Keratinocyte (primary cell): ENCODE results near the gene TBX18. TPM values are rescaled to one million over a fixed set of nuclear protein-coding genes. Genes with fewer than 3 reads are reported as not detected.

ENCODE experiments used
- DNase-seq: peaks from one replicate; pipeline ENCODE4 v3.0.0-alpha.2; 2011; ENCODE audit warnings: low read depth, missing footprints, low spot score
- FAIRE-seq: peaks from 2 replicates; lab custom pipeline; 2011; peaks lifted over from hg19 to GRCh38; lab: Jason Lieb, UNC
- H2AFZ ChIP-seq: 2 replicates; pipeline ENCODE4 v1.6.0; 2012; ENCODE audit warnings: low read length, control low read depth, inconsistent platforms; ENCODE audit not compliant: control insufficient read depth
- H3K27ac ChIP-seq: 2 replicates; pipeline ENCODE4 v1.5.1; 2011; ENCODE audit warnings: low read length; ENCODE audit not compliant: control insufficient read depth, insufficient read depth
- H3K27me3 ChIP-seq: 3 replicates; pipeline ENCODE4 v1.6.0; 2011; ENCODE audit warnings: low read length; ENCODE audit not compliant: control insufficient read depth, insufficient read depth; ENCODE audit errors: extremely low read depth
- H3K36me3 ChIP-seq, 2 experiments: 2 replicates in 1 of 2; 3 replicates in 1 of 2; pipeline ENCODE4 v1.5.1; 2011; ENCODE audit warnings: low read length in 2 of 2, mild to moderate bottlenecking in 1 of 2; ENCODE audit not compliant: control insufficient read depth in 2 of 2, insufficient read depth in 2 of 2; ENCODE audit errors: extremely low read depth in 1 of 2
- H3K4me1 ChIP-seq: 3 replicates; pipeline ENCODE4 v1.5.1; 2011; ENCODE audit warnings: low read length; ENCODE audit not compliant: control insufficient read depth, insufficient read depth; ENCODE audit errors: extremely low read depth
- H3K4me2 ChIP-seq: 3 replicates; pipeline ENCODE4 v1.6.0; 2011; ENCODE audit warnings: low read depth, low read length; ENCODE audit not compliant: control insufficient read depth, insufficient read depth; ENCODE audit errors: extremely low read depth
- H3K4me3 ChIP-seq, 3 experiments: fragments of 200-600 bp in 1 of 3; sonication (generic) in 1 of 3; 2 replicates in 2 of 3; 3 replicates in 1 of 3; pipeline ENCODE4 v1.5.1; 2011 to 2016; ENCODE audit warnings: low read length in 3 of 3, mild to moderate bottlenecking in 3 of 3, control low read depth in 2 of 3, inconsistent platforms in 1 of 3, low read depth in 1 of 3, mixed read lengths in 1 of 3, mixed run types in 1 of 3, moderate library complexity in 1 of 3; ENCODE audit not compliant: control insufficient read depth in 2 of 3, insufficient read depth in 2 of 3; ENCODE audit errors: extremely low read depth in 1 of 3
- H3K79me2 ChIP-seq: 2 replicates; pipeline ENCODE4 v1.6.0; 2012; ENCODE audit warnings: low read length; ENCODE audit not compliant: control insufficient read depth, insufficient read depth
- H3K9ac ChIP-seq: 3 replicates; pipeline ENCODE4 v1.6.0; 2011; ENCODE audit warnings: low read length; ENCODE audit not compliant: control insufficient read depth, insufficient read depth; ENCODE audit errors: extremely low read depth
- H3K9me1 ChIP-seq: 3 replicates; pipeline ENCODE4 v1.6.0; 2011; ENCODE audit warnings: low read length; ENCODE audit not compliant: control insufficient read depth, insufficient read depth; ENCODE audit errors: extremely low read depth
- H3K9me3 ChIP-seq: 2 replicates; pipeline ENCODE4 v1.5.1; 2012; ENCODE audit warnings: low read depth, low read length; ENCODE audit not compliant: control insufficient read depth
- H4K20me1 ChIP-seq: 3 replicates; pipeline ENCODE4 v1.6.0; 2011; ENCODE audit warnings: low read length; ENCODE audit not compliant: control insufficient read depth, insufficient read depth; ENCODE audit errors: extremely low read depth
- EZH2 ChIP-seq: IDR thresholded peaks from one replicate; pipeline ENCODE4 v1.6.1; 2012; ENCODE audit warnings: inconsistent platforms, mild to moderate bottlenecking, low read length, moderate library complexity
- dilution Hi-C: fragments of 300-500 bp; cut with MboI; formaldehyde crosslinking; loops from one replicate; pipeline ENCODE4 v1.7.0; 2020; ENCODE audit warnings: low sequenced_read_pairs; ENCODE audit not compliant: extremely low pct_ligation_motif_present
- polyA plus RNA-seq, 5 experiments: library from polyadenylated mRNA; depleted of rRNA in 3 of 5; stranded (reverse) in 3 of 5; stranded (forward) in 1 of 5; unstranded in 1 of 5; fragments of >200 nt; gene quantifications; 1 replicate in 1 of 5; 2 replicates in 3 of 5; 3 replicates in 1 of 5; pipeline versions ENCODE4 v1.2.1 to v1.2.3, GENCODE V29; 2011 to 2012; ENCODE audit warnings: missing spikeins in 2 of 5, low read depth in 1 of 5, low replicate concordance in 1 of 5
- TF ChIP-seq, protein P1 (sequence below), 3 experiments: IDR thresholded peaks in 1 of 3; conservative IDR thresholded peaks in 1 of 3; optimal IDR thresholded peaks in 1 of 3; 2 replicates in 2 of 3; 3 replicates in 1 of 3; pipeline versions ENCODE3 to v1.5.1; 2011; ENCODE audit warnings: low read length in 3 of 3, mild to moderate bottlenecking in 3 of 3, moderate library complexity in 2 of 3, control low read depth in 1 of 3, inconsistent platforms in 1 of 3; ENCODE audit not compliant: insufficient read depth in 2 of 3; ENCODE audit errors: extremely low read depth in 1 of 3

Gene TBX18
- polyA plus RNA-seq, 1 donor (not counting 4 experiments of a cell fraction or from before 2014, with no cell fraction given): 0.03 TPM

DNA sequence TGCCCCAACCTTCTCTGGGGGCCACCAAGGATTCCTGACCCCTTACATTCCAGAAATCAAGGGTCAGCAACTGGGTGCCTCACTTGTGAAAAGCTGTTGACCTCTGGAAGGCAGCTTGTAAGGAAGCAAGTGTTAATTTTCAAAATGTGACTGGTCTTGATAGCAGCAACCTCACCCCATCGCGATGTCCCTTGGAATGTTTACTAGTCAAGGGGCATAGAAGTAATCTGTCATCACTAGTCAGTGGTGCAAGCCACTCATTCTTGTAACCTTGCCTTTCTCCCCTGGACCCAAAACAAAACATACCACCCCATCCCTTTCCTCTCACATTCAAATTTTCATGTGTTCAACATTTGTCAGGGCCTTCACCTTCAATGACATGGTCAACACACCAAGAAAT lies 30.5 kb downstream of the TBX18 start:
- DNase-seq (no peak), FAIRE-seq (no peak)
- no peak overlapping the region for H3K27ac ChIP-seq
- dilution Hi-C loops: no loop called here
- no peak overlapping the region for H3K4me2 ChIP-seq
- no peak overlapping the region for H3K4me3 ChIP-seq
- peaks cover 5% of the 10 kb centered on the region for H3K4me1 ChIP-seq
- no peaks in the 10 kb centered on the region for H3K9me3 ChIP-seq
- H4K20me1 ChIP-seq: no peaks in the 10 kb centered on the region
- no peaks in the 10 kb centered on the region for H3K79me2 ChIP-seq
- no peaks in the 10 kb centered on the region for H3K27me3 ChIP-seq
- no peak overlapping the region for H3K9ac ChIP-seq
- H3K9me1 ChIP-seq: no peaks in the 10 kb centered on the region
- H2AFZ ChIP-seq: no peak overlapping the region
- no peaks in the 10 kb centered on the region for H3K36me3 ChIP-seq
- TF ChIP-seq, protein P1, sequence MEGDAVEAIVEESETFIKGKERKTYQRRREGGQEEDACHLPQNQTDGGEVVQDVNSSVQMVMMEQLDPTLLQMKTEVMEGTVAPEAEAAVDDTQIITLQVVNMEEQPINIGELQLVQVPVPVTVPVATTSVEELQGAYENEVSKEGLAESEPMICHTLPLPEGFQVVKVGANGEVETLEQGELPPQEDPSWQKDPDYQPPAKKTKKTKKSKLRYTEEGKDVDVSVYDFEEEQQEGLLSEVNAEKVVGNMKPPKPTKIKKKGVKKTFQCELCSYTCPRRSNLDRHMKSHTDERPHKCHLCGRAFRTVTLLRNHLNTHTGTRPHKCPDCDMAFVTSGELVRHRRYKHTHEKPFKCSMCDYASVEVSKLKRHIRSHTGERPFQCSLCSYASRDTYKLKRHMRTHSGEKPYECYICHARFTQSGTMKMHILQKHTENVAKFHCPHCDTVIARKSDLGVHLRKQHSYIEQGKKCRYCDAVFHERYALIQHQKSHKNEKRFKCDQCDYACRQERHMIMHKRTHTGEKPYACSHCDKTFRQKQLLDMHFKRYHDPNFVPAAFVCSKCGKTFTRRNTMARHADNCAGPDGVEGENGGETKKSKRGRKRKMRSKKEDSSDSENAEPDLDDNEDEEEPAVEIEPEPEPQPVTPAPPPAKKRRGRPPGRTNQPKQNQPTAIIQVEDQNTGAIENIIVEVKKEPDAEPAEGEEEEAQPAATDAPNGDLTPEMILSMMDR (optimal IDR thresholded peaks at IDR 0.05 in 1 of 3, IDR thresholded peaks at IDR 0.05 in 1 of 3, conservative IDR thresholded peaks at IDR 0.05 in 1 of 3; ENCODE audit: extremely low read depth in 1 of 3, insufficient read depth in 2 of 3, low read length in 3 of 3): no peak
- no peak for TF ChIP-seq EZH2

DNA sequence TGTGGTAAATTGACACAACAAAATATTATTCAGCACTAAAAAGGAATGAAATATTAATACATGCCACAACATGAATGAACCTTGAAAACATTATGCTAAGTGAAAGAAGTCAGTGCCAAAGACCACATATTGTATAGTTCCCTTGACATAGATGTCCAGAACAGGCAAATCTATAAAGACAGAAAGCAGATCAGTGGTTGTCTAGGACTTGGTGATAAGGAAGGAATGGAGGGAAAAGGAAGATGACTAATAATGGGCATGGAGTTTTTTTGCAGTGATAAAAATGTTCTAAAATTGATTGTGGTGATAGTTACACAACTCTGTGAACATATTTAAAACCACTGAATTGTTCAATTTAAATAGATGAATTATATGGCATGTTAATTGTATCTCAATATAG lies 32.5 kb downstream of the TBX18 start:
- FAIRE-seq (no peak), DNase-seq (no peak)
- Histone ChIP-seq H3K9ac (no peak overlapping the region), H3K4me2 (no peak overlapping the region), H4K20me1 (no peaks in the 10 kb centered on the region), H3K9me3 (no peaks in the 10 kb centered on the region), H3K36me3 (no peaks in the 10 kb centered on the region), H3K4me3 (no peak overlapping the region), H3K27ac (no peak overlapping the region), H3K27me3 (no peaks in the 10 kb centered on the region), H3K79me2 (no peaks in the 10 kb centered on the region), H3K9me1 (no peaks in the 10 kb centered on the region), H3K4me1 (no peaks in the 10 kb centered on the region), H2AFZ (no peak overlapping the region)
- TF ChIP-seq EZH2: no peak
- dilution Hi-C loops: no loop called here

DNA sequence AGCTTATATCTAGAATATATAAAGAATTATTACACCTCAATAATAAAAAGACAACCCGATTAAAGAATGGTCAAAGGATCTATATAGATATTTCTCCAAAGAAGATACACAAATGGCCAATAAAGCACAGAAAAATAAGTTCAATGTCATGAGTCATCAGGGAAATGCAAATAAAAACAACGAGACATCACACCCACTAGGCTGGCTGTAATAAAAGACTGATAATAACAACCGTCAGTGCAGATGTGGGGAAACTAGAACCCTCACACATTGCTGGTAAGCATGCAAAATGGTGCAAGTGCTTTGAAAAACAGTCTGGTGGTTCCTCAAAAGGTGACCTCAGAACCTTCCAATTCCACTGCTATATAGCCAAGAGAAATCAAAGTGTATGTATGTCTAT lies 33.0 kb downstream of the TBX18 start:
- dilution Hi-C loops: no loop called here

More for the DNA sequence above, 33.0 kb downstream of the TBX18 start:
- Histone ChIP-seq H3K27ac (no peak overlapping the region), H3K4me3 (no peak overlapping the region), H3K27me3 (no peaks in the 10 kb centered on the region), H3K4me2 (no peak overlapping the region), H3K9me3 (no peaks in the 10 kb centered on the region), H3K79me2 (no peaks in the 10 kb centered on the region), H3K4me1 (no peaks in the 10 kb centered on the region), H2AFZ (no peak overlapping the region), H4K20me1 (no peaks in the 10 kb centered on the region), H3K9ac (no peak overlapping the region), H3K36me3 (no peaks in the 10 kb centered on the region), H3K9me1 (no peaks in the 10 kb centered on the region)
- no peak for DNase-seq
- no peak for FAIRE-seq
- TF ChIP-seq EZH2: no peak
- TF ChIP-seq, protein P1 (optimal IDR thresholded peaks at IDR 0.05 in 1 of 3, IDR thresholded peaks at IDR 0.05 in 1 of 3, conservative IDR thresholded peaks at IDR 0.05 in 1 of 3; ENCODE audit: extremely low read depth in 1 of 3, insufficient read depth in 2 of 3, low read length in 3 of 3): no peak
